Bronchial epithelial cell (primary cell): ENCODE measurements around the gene PHF14. TPM values are rescaled to one million over a fixed set of nuclear protein-coding genes. Genes with fewer than 3 reads are reported as not detected.

Experiments
- DNase-seq: peaks from one replicate; pipeline ENCODE4 v3.0.0-alpha.2; 2010; ENCODE audit warnings: low read depth
- FAIRE-seq: peaks from 2 replicates; lab custom pipeline; 2011; peaks lifted over from hg19 to GRCh38; lab: Jason Lieb, UNC
- H3K27me3 ChIP-seq: 2 replicates; pipeline ENCODE4 v1.5.1; 2011; ENCODE audit warnings: low read length; ENCODE audit not compliant: control insufficient read depth, insufficient read depth
- H3K36me3 ChIP-seq: 2 replicates; pipeline ENCODE4 v1.5.1; 2011; ENCODE audit warnings: low read length; ENCODE audit not compliant: control insufficient read depth, insufficient read depth
- H3K4me3 ChIP-seq: 2 replicates; pipeline ENCODE4 v1.5.1; 2011; ENCODE audit warnings: mild to moderate bottlenecking, low read depth, low read length, control low read depth
- total RNA-seq: library from RNA; depleted of rRNA; stranded (reverse); fragments of >200 nt; gene quantifications from 2 replicates; pipeline ENCODE4 v1.2.1, GENCODE V29; 2014
- TF ChIP-seq, protein P1 (sequence below): IDR thresholded peaks from 2 replicates; pipeline ENCODE4 v1.5.1; 2011; ENCODE audit warnings: mild to moderate bottlenecking, moderate library complexity, low read length, control low read depth, inconsistent platforms; ENCODE audit not compliant: insufficient read depth, severe bottlenecking

The PHF14 gene
- total RNA-seq, 1 donor from 2014 or later: 17.4 TPM

DNA sequence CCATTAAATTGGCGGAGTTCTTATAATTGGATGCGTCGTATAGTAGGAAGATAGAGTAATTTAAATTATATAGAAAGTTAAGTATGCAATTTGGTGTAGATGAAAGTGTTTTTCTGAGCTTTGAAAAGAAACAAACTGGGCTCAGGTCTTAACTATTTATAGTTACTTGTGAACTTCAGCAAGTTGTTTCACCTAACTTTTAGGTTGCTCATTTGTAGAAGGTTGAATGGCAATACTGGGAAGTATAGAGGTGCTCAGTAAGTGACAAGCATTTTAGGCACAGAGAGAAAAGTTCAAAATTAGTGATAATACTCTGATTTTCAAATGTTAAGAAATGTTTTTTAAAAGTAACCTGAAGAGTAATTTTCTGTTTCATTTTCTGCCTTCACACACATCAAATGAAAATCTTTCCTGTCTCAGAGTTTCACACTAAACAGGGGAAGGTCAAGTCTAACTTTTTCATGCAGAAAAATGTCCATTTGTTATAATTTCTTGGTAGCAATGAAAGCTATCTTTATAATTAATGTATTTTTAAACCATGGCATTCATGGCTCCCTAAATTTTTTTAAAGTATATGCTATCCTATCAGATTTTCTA, 146.5 kb downstream of the PHF14 start:
- Histone ChIP-seq H3K27me3 (no peaks in the 10 kb centered on the region), H3K4me3 (no peak overlapping the region), H3K36me3 (no peaks in the 10 kb centered on the region)
- no peak for FAIRE-seq
- no peak for DNase-seq
- TF ChIP-seq, protein P1, sequence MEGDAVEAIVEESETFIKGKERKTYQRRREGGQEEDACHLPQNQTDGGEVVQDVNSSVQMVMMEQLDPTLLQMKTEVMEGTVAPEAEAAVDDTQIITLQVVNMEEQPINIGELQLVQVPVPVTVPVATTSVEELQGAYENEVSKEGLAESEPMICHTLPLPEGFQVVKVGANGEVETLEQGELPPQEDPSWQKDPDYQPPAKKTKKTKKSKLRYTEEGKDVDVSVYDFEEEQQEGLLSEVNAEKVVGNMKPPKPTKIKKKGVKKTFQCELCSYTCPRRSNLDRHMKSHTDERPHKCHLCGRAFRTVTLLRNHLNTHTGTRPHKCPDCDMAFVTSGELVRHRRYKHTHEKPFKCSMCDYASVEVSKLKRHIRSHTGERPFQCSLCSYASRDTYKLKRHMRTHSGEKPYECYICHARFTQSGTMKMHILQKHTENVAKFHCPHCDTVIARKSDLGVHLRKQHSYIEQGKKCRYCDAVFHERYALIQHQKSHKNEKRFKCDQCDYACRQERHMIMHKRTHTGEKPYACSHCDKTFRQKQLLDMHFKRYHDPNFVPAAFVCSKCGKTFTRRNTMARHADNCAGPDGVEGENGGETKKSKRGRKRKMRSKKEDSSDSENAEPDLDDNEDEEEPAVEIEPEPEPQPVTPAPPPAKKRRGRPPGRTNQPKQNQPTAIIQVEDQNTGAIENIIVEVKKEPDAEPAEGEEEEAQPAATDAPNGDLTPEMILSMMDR: no peak

DNA sequence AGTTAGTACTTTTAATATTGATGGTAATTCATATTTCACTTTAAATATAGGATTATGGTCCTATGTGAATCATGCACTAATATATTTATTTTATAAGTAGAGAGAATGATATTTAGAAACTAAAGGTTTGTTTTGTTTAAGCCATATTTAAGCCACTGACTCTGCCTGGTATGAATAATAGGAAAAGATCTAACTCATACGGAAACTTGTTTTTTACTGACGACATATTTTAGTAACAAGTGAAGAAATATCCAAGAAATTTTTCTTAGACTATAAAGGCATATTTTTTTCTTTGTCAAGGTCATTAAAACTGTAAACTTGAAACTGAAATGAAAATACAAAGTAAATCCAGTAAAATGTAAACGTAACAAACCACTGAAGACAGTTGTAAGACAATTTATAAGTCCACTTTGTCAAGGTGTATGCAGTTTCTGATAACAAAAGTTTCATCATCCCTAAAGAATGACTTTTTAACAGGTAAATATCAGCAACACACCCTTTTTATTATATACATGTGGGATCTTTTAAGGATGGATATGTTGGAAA, 147.1 kb downstream of the PHF14 start:
- FAIRE-seq: no peak
- TF ChIP-seq, protein P1: no peak
- no peaks in the 10 kb centered on the region for H3K36me3 ChIP-seq
- H3K4me3 ChIP-seq: no peak overlapping the region
- H3K27me3 ChIP-seq: no peaks in the 10 kb centered on the region
- no peak for DNase-seq

DNA sequence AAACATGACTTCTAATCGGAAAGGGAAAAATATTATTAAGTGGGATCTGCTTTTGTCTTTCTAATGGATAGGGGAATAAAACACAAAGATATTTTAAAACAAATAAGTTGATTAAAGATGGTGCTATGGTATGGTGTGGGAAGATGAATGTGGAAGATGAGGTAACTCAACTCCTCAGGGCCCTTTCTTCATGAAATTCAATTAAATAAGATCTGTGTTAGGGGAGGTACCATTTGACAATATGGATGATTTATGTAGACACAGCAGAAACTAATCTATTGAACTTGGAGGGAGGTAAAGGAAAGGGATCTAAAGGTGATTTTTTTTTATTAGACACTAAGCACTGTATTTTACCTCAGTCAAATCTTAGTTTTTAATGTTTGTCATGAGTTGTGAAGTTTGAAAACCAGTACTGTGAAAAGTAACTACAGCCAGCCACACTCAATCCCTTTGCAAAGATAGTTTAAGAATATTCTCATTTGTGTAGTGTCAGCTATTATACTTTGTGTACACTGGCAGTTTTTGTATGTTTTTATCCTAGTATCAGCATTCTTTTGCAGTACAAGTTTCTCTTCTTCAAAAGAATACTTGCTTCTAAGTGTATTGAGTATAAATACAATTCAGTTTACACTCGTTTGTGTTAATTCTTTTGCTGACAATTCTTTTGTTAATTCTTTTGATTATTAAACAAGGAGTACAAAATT, 151.3 kb downstream of the PHF14 start:
- no peak for FAIRE-seq
- TF ChIP-seq, protein P1: no peak

DNA sequence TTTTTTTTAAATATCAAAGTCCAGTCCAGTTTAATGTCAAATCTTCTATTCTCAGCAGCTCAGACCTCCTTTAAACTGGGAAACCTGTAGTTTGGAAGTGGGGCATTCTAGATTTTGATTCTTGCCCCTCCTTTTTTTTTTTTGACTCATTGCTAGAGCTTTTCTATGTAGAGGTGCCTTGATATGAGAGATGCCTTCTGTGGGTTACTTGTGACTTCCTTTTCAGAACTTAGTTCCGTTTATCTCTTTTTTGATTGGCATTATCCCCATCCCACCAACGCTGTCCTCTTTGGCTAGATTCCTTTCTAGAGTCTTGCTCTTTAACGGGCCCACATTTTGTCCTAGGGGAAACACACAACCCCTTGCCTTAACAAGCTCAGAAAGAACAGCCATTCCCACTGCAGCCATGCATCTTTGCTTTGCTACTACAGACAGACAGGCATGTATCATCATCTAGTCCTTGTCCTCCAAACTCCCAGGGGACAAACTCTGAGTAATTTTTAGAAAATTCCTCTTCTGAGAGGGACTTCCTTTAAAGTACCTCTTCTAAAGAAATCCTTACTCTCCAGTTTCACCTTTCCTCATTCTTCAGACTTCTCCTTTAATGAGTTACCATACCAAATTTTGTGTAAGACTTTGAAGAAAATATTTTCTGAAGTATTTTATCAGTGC, 153.6 kb downstream of the PHF14 start:
- Histone ChIP-seq H3K4me3 (no peak overlapping the region), H3K27me3 (no peaks in the 10 kb centered on the region), H3K36me3 (no peaks in the 10 kb centered on the region)
- no peak for DNase-seq
- TF ChIP-seq, protein P1: no peak
- no peak for FAIRE-seq

More for the DNA sequence above, 151.3 kb downstream of the PHF14 start:
- DNase-seq: no peak
- no peaks in the 10 kb centered on the region for H3K36me3 ChIP-seq
- H3K4me3 ChIP-seq: no peak overlapping the region
- H3K27me3 ChIP-seq: no peaks in the 10 kb centered on the region

DNA sequence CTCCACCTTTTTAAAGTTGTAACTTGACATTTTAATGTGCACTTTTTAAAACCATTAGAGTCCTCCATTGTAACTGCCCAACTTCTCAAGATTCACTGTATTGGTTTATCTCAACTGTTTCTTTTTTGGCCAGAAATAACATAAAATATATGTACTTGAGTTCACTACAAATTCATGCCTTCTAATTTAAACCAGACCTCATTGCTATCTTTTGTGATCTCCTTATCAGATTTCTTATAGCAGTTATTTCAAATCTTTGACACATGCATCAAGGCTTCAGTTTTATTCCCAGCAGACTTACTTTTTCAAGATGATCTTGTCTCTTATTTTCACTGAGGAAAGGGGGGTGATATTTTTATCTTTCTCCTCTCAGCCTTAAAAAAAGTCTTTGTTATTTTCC, 154.3 kb downstream of the PHF14 start:
- no peaks in the 10 kb centered on the region for H3K27me3 ChIP-seq
- TF ChIP-seq, protein P1: no peak
- no peaks in the 10 kb centered on the region for H3K36me3 ChIP-seq
- DNase-seq (no peak), FAIRE-seq (no peak)
- no peak overlapping the region for H3K4me3 ChIP-seq
